SW480 (cell line): ENCODE results near the gene AKR7A3.
"Not testable (repeated sequence)": the region's sequence is repeated elsewhere in the genome, so short reads cannot be mapped to it uniquely, and the experiment has no call there.

Experiments used
- DNase-seq: peaks from one replicate; pipeline ENCODE4 v3.0.0-alpha.2; 2016; ENCODE audit warnings: low spot score

The AKR7A3 gene

DNA sequence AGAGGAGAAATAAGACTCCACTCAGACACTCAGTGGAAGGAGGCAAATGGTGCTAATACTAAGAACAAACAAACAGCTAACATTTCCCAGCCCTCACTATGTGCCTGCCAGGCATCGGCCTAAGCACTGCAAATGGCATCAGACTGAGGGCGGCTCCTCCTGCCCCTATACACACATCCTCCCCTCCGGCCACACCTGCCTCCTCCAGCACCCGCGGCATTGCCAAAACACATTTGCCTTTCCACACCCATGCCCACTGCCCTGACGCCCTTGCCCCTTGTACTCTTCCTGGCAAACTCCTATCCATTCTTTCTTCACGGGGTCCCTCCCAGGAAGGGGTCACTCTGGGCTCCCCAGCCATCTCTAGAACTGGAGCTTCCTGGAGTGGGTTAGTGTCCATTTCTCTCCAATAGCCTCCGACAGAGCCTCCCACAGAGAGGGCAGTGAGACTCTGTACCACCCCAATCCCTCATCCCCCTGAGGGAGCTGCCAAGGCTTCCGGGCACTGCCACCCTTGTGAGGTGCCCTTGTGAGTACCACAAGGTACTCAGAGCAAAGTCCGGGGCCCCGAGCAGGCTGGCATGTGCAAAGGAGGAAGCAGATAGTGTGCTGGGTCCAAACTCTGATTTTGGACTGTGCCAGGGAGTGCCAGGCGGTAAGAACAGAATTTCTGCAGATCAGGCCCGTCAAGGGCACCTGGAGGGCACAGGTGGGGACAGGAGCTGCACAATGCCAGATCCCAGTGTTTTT lies 959 bp downstream of the AKR7A3 start:
- no peak for DNase-seq

DNA sequence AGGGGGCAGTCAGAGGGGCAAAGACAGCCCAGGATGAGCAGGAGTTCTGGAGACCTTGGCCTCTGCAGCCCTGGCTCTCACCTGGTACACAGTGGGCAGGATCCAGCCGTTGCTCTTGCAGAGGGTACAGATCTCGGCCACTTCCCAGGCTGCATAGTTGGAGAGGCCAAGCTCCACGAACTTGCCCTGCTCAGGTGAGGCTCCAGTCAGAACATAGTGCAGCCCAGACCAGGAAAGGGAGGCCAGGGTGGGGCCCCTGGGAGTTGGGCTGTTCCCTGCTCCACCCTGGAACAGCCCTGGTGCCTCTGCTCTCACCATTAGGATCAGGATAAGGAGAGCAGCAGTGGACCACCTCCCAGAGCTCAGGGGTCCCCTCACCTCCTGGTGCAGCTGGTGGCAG lies 2.8 kb downstream of the AKR7A3 start:
- DNase-seq, result not testable (repeated sequence)

DNA sequence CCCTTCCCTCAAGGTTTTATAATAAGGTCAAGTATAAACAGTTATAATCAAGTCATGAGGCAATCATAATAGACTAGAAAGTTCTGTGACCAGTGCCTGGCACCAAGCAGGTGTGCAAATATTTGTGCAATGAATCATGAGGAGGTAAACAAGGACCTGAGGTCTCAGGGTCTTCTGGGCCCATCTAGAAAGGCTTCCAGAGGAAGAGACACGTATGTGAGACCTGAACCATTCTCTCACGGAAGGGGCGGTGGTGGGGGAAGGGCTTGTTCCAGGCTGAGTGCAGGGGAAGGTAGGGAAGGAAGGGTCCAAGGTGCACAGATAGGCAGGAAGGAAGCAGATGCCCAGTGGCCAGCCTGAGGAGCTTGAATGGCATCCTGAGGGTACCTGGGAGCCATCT lies 3.2 kb downstream of the AKR7A3 start:
- DNase-seq, result not testable (repeated sequence)

DNA sequence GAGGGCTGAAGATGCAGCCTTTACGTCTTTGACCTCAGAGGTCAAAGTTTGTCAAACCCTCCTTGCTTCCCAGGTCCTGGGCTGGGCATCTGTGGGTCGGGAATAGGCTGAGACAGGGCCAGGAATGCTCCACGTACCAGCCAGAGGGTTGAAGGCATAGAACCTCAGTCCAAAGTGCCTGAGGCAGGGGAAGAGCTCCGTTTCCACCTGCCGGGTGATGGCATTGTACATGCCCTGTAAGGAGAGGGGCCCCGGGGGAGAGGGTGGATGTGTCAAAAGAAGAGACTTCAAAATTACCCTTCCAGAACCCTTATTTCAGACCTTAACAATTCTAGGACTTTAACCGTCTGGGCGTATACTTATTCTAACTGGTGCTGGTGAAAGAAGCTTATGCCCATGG lies 3.7 kb downstream of the AKR7A3 start:
- DNase-seq, result no peak

DNA sequence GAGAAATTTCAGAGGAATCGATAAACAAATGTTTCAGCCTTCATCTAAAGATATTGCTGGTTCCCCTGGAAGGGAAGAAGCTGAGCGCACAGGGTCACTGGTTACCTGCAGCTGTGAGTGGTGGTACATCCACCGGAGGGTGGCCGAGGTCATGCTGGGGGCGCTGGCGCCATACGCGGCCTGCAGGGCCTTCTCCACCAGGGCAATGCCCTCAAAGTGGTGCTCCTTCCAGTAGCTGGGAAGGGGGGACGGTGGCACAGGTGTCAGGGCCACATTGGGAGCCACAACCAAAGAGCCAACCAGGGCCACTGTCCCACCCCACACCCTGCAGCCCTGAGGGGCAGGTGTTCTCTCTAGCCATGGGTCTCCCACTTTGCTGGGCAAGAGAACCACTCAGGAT lies 4.7 kb downstream of the AKR7A3 start:
- DNase-seq, result no peak

DNA sequence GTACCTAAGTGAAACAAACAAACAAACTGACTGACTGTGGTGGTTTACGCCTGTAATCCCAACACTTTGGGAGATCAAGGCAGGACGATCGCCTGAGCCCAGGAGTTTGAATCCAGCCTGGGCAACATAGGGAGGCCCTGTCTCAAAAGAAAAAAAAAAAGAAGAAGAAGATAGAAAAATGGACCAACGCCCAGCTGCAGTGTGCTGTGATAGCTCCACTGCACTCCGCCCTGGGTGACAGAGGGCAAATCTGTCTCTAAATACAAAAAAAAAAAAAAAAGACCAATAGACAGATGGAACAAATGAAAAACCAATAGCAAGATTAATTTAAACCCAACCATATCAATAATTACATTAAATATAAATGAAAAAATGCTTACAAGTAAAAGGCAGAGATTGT lies 13.9 kb downstream of the AKR7A3 start:
- DNase-seq, result no peak

DNA sequence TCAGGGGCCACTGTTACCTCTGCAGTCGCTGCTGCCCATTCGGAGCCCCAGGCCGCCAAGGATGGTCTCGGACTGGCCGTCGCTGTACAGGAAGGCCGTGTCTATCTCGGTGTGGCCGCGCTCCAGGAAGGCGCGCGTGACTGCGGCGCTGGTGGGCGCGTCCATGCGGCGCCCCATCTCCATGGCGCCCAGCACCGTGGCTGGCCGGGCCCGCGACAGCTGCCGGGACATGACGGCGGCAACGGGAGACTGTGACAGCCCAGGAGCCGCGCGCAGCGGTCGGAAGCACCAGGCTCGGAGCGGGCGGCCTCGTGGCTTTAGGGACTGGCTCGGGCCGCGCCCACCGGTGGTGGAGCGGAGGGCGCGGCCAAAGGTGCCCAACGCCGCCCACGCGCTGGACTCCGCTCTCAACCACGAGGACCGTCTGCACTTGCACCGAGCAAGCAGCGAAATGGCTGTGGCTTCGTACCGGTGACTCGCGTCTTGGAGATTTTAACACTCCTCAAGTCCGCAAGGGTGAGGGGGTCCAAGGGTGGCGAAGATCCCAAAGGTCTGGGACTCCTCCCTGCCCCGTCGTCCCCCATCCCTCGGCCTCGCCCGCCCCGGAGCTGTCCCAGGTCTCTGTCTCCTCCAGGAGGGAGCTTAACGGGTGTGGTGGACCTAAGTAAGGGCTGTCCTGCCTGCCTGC lies 14.6 kb downstream of the AKR7A3 start:
- DNase-seq, result peak; percentile 41

DNA sequence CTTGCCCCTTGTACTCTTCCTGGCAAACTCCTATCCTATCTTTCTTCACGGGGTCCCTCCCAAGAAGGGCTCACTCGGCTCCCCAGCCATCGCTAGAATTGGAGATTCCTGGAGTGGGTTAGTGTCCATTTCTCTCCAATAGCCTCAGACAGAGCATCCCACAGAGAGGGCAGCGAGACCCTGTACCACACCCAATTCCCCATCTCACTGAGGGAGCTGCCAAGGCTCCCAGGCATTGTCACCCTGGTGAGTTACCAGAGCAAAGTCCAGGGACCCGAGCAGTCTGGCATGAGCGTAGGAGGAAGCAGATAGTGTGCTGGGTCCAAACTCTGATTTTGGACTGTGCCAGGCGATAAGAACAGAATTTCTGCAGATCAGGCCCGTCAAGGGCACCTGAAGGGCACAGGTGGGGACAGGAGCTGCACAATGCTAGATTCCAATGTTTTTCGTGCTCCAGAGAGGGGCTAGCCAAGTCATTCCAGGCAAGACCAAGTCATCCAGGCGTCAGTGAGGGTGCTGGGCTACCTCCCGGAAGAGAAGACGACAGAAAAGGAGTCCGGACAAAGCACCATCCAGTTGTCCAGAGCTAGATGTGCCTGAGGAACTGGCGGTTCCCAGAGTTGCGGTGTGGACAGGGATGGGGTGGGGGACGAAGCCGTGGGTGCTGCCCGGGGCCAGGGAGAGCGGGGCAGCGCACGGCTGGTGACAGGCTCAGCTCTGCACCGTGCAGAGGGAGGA lies 15.3 kb downstream of the AKR7A3 start:
- no peak for DNase-seq

DNA sequence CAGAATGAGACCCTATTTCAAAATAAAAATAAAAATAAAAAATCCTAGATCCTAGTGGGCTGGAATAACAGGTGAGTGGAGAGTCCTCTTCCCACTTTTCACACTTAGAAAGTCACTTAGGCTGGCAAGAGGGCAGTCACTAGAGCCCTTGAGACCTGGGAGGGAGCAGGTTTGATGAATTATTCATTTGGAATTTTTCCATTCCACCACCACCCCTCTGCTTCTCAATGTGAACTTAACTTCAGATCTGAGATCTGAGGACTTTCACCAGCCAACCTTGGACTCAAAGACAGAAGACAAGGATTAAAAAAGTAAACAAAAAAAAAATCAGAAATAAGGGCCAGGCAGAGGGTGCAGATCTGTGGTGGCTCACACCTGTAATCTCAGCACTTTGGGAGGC lies 16.5 kb downstream of the AKR7A3 start:
- no peak for DNase-seq

DNA sequence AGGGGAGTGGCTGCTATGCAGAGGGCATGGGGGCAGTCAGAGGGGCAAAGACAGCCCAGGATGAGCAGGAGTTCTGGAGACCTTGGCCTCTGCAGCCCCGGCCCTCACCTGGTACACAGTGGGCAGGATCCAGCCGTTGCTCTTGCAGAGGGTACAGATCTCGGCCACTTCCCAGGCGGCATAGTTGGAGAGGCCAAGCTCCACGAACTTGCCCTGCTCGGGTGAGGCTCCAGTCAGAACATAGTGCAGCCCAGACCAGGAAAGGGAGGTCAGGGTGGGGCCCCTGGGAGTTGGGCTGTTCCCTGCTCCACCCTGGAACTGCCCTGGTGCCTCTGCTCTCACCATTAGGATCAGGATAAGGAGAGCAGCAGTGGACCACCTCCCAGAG lies 18.2 kb downstream of the AKR7A3 start:
- DNase-seq, result not testable (repeated sequence)

DNA sequence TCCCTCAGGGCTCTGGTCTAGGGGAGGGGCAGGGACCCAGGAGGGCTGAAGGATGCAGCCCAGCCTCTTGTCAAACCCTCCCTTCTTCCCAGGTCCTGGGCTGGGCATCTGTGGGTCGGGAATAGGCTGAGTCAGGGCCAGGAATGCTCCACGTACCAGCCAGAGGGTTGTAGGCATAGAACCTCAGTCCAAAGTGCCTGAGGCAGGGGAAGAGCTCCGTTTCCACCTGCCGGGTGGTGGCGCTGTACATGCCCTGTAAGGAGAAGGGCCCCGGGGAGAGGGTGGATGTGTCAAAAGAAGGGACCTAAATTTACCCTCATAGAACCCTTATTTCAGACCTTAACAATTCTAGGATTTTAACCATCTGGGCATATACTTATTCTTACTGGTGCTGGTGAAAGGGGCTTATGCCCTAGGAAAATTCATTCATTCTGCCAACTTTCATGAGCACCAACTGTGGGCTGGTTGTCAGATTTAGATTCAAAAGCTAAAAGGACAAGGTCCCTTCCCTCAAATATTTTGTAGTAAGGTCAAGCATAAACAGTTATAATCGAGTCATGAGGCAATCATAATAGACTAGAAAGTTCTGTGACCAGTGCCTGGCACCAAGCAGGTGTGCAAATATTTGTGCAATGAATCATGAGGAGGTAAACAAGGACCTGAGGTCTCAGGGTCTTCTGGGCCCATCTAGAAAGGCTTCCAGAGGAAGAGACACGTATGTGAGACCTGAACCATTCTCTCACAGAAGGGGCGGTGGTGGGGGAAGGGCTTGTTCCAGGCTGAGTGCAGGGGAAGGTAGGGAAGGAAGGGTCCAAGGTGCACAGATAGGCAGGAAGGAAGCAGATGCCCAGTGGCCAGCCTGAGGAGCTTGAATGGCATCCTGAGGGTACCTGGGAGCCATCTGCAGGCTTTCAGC lies 18.9 kb downstream of the AKR7A3 start:
- not testable (repeated sequence) for DNase-seq

DNA sequence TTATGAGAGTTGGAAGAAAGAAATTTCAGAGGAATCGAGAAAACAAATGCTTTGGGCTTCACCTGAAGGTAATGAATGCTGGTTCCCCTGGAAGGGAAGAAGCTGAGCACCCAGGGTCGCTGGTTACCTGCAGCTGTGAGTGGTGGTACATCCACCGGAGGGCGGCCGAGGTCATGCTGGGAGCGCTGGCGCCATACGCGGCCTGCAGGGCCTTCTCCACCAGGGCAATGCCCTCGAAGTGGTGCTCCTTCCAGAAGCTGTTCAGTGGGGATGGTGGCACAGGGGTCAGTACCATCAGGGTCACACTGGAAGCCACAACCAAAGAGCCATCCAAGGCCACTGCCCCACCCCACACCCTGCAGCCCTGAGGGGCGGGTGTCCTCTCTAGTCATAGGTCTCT lies 20.1 kb downstream of the AKR7A3 start:
- no peak for DNase-seq

DNA sequence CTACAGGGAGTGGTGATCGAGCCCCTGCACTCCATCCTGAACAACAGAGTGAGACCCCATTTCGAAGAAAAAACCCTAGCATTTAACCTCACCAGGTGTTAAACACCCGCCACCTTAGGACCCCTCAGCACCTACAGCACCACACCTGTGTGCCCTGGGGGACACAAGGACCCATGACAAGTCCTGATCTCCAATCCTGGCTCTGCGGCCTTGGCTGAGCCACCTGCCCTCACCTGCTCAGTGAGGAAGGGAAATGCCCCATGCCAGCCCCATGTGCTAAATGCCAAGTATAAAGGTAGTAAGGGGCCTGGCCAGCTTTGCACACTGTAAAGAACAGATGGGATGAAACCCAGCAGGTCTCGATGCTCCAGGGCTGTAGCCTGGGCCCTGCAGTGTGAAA lies 25.8 kb downstream of the AKR7A3 start:
- DNase-seq, result no peak

DNA sequence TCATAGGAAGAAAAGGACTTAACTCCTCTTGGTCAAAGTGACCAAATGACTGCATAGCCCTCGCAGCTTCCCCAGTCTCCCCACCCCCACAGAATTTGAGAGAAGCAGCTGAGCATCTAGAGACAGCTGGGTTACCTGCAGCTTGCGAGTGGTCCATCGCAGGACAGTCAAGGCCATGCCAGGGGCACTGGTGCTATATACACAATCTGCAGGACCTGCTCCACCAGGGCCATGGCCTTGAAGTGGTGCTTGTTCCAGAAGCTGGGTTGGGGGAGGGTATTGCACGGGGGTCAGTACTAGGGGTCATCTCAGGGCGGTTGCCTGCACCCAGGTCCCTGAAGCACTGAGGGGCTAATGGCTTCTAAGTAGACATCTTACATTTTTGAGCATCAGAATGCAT lies 26.5 kb downstream of the AKR7A3 start:
- no peak for DNase-seq

DNA sequence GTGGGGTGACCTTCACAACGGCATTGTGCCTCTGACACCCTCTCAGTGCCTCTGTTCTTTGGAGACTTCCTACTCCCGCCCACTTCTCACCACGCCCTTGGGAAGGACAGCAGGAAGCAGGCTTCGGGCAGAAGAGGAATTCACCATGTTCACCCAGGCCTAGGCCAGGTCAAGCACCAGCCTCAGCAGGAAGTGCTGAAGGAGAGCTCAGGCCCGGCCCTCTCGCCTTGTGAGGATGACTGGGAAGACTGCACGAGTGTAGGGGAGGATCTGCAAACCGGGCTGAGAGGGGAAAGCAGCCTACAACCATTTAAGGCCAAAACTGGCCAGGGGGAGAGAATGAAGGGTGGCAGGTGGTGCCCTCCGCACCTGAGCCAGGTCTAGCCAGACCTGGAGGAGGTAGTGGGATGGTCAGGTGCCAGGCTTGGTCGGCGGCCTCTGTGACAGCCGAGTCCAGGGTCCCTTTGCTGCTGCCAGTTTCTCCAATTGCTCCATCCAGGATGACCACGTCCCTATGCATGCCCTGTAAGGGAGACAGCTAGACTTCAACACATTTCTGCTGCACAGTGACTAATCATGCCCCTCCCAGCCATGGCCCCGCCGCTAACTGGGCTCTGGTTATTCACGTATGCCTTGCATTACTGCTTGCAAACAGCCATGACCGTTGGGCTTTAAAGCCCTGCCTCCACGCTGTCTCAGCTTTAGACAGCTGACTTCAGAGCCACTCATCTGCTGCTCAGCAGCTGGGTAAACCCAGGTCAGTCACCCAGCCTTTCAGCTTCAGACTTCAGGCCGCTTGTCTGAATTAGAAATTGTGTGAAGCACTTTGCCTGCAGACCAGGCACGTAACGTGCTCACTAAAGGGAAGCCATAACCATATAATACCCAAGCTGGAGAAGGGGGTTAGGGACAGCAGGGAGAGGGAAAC lies 28.1 kb downstream of the AKR7A3 start:
- DNase-seq, result peak; percentile 13

DNA sequence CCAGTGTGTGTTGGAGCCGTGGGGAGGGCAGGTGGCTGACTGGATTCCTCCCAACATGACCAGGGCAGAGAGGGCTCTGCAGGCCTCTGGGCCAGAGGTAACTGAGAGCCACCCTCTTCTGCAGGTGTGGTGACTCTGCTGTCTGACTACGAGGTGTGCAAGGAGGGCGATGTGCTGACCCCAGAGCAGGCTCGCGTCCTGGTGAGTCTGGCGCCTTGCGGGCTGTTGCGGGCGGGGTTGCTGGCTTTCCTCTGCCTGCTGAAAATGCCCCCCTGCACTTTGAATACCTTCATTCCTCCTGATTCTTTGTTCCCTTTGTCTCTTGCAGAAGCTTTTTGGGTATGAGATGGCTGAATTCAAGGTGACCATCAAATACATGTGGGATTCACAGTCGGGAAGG lies 30.2 kb downstream of the AKR7A3 start:
- no peak for DNase-seq

DNA sequence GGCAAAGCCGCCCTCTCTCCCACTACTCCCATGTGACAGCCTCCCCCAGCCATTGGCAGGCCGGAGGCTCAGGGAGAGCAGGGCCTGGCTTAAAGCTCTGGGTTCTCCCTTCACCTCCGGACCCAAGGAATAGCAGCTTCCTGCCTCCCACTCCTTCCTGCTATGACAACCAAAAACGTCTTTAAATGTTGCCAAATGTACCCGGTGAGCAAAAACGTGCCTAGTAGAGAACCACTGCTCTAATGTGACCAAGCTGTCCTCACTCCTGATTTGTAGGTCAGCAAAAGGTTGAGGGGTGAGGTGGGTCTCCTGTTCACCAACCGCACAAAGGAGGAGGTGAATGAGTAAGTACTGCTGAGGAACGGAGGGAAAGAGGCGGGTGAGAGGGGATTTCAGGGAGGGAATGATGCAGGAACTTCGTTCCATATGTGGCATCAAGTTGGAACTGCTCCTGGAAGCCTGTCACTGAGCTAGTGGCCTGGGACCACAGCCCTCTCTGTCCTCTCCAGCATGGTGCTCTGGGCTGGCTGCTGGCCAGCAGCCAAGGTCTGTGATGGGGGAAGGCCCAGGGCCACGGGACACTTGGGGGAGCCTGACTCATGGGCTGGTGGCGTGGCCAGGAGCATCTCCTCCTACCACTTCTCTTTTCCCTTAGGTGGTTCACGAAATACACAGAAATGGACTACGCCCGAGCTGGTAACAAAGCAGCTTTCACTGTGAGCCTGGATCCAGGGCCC lies 31.2 kb downstream of the AKR7A3 start:
- DNase-seq, result no peak

DNA sequence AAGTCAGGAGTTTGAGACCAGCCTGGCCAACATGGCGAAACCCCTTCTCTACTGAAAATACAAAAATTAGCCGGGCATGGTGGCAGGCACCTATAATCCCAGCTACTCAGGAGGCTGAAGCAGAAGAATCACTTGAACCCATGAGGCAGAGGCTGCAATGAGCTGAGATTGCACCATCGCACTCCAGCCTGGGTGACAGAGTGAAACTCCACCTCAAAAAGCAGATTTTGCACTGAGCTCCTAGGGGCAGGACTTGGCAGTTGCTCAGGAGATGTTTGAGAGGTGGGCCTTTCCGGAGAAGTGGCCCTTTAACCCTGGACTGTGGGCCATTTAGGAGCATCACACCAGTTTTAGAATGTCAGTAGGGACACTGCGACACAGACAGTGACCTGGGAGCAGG lies 32.3 kb downstream of the AKR7A3 start:
- DNase-seq, result not testable (repeated sequence)

DNA sequence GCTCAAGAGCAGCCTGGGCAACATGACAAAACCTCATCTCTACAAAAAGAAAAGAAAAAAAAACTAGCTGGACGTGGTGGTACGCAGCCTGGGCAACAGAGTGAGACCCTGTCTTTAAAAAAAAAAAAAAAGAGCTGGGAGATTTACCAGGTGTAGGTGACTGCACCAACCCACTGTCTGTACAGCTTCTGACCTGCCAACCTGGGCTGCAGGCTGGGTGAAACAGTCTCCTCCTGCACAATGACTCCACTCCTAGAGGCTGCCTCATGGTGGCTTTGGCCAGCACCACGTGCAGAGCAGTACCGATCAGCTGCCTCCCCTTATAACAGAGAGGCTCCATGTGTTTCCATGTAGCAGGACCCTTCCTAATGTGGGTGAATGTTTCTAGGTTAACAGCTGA lies 33.3 kb downstream of the AKR7A3 start:
- DNase-seq, result no peak

DNA sequence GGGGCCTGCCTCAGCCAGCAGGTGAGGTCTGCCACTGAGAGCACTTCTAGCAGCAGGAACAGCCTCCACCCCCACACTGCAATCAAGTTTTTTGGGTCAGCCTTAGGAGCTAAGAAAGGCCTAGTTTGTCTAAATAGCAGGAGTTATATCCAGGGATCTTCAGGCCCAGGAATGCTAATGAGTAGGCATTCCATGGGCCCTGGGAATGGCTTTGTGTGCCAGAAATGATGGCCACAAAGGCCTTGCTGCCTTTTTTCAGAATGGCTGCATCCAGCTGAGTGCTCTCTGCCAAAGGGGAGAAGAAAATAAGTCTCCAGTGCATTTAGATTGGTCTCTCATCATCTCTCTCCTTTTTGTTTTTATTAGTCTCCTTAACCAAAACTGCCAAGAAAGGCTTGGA lies 34.2 kb downstream of the AKR7A3 start:
- DNase-seq, result no peak
